K562 (cell line): ENCODE measurements around the gene CPLX1.

Experiments
- CTCF ChIP-seq, 3 experiments: IDR thresholded peaks in 2 of 3; conservative IDR thresholded peaks in 1 of 3; 2 replicates each; pipeline ENCODE4 v1.5.1; 2011 to 2012; ENCODE audit warnings: low read length in 3 of 3, mild to moderate bottlenecking in 3 of 3, control low read depth in 2 of 3, improper control_type of control experiment in 1 of 3, inconsistent platforms in 1 of 3, low read depth in 1 of 3, mixed read lengths in 1 of 3, moderate library complexity in 1 of 3; ENCODE audit not compliant: insufficient read depth in 2 of 3
- EHMT2 ChIP-seq: fragments of 450-650 bp; IDR thresholded peaks from 2 replicates; pipeline ENCODE4 v1.6.1; 2018; ENCODE audit warnings: antibody characterized with exemption
- MTA3 ChIP-seq: fragments of 450-650 bp; formaldehyde crosslinking; IDR thresholded peaks from 2 replicates; pipeline ENCODE4 v1.6.1; 2017; ENCODE audit warnings: mild to moderate bottlenecking, borderline replicate concordance
- ZHX1 ChIP-seq: fragments of 150-350 bp; conservative IDR thresholded peaks from 2 replicates; pipeline ENCODE4 v1.6.1; 2014; ENCODE audit warnings: low read length
- ZNF146 ChIP-seq: IDR thresholded peaks from one replicate; pipeline ENCODE4 v1.6.1; 2018; ENCODE audit warnings: missing compliant biosample characterization; ENCODE audit not compliant: unreplicated experiment

GRCh38 chr4:835148-836002 is 9.4 kb upstream of the CPLX1 start:
- TF ChIP-seq ZNF146 (CRISPR knock-in tag) (no peak), ZHX1 (no peak), EHMT2 (no peak), CTCF (IDR thresholded peaks at IDR 0.05 in 2 of 3, conservative IDR thresholded peaks at IDR 0.05 in 1 of 3; ENCODE audit: insufficient read depth in 2 of 3, low read depth in 1 of 3, low read length in 3 of 3) (no peak), MTA3 (no peak)
